ENCODE measurements around the gene KIAA1755. TPM values are rescaled to one million over a fixed set of nuclear protein-coding genes. Genes with fewer than 3 reads are reported as not detected.

Gene KIAA1755
- total RNA-seq, 2 donors from 2014 or later = 0.78 to 0.99 TPM

GRCh38 chr20:38166703-38167233, 93.8 kb downstream of the KIAA1755 start:
- Histone ChIP-seq H3K4me1 (peaks cover 13% of the 10 kb centered on the region), H3K4me3 (no peak overlapping the region), H3K9me3 (no peaks in the 10 kb centered on the region), H3K27ac (no peak overlapping the region), H3K27me3 (no peaks in the 10 kb centered on the region), H3K36me3 (replicated peaks in 1 of 2; ENCODE audit: insufficient read depth in 1 of 2, low read depth in 2 of 2) (no peaks in the 10 kb centered on the region)
- intact Hi-C loops (cut with DNase I) = loop anchor here (5.0 kb wide), 1 partner anchor 109 kb away; no protein-coding TSS in a partner anchor
- no peak for TF ChIP-seq POLR2A (IDR thresholded peaks at IDR 0.05)
- no peak for TF ChIP-seq CTCF (IDR thresholded peaks at IDR 0.05)
- WGBS, 2 donors = 62 to 86% methylated on average over 11 of the region's 11 CpGs
- ATAC-seq (no peak), DNase-seq (no peak)

GRCh38 chr20:38165966-38166702, 94.4 kb downstream of the KIAA1755 start:
- H3K27me3 ChIP-seq = no peaks in the 10 kb centered on the region
- 70 to 89% methylated on average over 11 of the region's 11 CpGs for WGBS, 2 donors
- H3K9me3 ChIP-seq = no peaks in the 10 kb centered on the region
- DNase-seq = no peak
- H3K4me1 ChIP-seq = peaks cover 13% of the 10 kb centered on the region
- H3K4me3 ChIP-seq = no peak overlapping the region
- no peak for ATAC-seq
- H3K27ac ChIP-seq = no peak overlapping the region
- intact Hi-C loops (cut with DNase I) = loop anchor here (5.0 kb wide), 1 partner anchor 109 kb away; no protein-coding TSS in a partner anchor
- TF ChIP-seq POLR2A (IDR thresholded peaks at IDR 0.05) (no peak), CTCF (IDR thresholded peaks at IDR 0.05) (no peak)
- H3K36me3 ChIP-seq (replicated peaks in 1 of 2; ENCODE audit: insufficient read depth in 1 of 2, low read depth in 2 of 2) = no peaks in the 10 kb centered on the region

GRCh38 chr20:38165089-38165965, 95.2 kb downstream of the KIAA1755 start, which contains the start of gene TGM2:
TSS of gene TGM2 (minus strand) at chr20:38165270. CDS start at chr20:38165198, 72 bp downstream.
- peak; percentile 83 to 96 (median 93) for TF ChIP-seq CTCF (IDR thresholded peaks at IDR 0.05)
- no peak for TF ChIP-seq POLR2A (IDR thresholded peaks at IDR 0.05)
- H3K9me3 ChIP-seq = no peaks in the 10 kb centered on the region
- WGBS, 2 donors = 6 to 12% methylated on average over 6 to 46 of the region's 46 CpGs
- no peak within 1 kb of the TSS for H3K4me3 ChIP-seq
- DNase-seq (peak; percentile 80 to 85 (median 84)), ATAC-seq (peak; percentile 92)
- peak within 1 kb of the TSS in 2 of 4 donors; percentile 10 to 33 for H3K27ac ChIP-seq
- H3K4me1 ChIP-seq = peaks cover 13% of the 10 kb centered on the region
- no peaks in the 10 kb centered on the region for H3K27me3 ChIP-seq
- H3K36me3 ChIP-seq (replicated peaks in 1 of 2; ENCODE audit: insufficient read depth in 1 of 2, low read depth in 2 of 2) = no peaks in the 10 kb centered on the region
- intact Hi-C loops (cut with DNase I) = loop anchor here (5.0 kb wide), 1 partner anchor 108 kb away; no protein-coding TSS in a partner anchor

GRCh38 chr20:38164624-38165088, 95.9 kb downstream of the KIAA1755 start:
- no peak for DNase-seq
- H3K4me1 ChIP-seq = peaks cover 13% of the 10 kb centered on the region
- intact Hi-C loops (cut with DNase I) = loop anchor here (5.0 kb wide), 1 partner anchor 107 kb away; no protein-coding TSS in a partner anchor

More at GRCh38 chr20:38164624-38165088, 95.9 kb downstream of the KIAA1755 start:
- 71 to 84% methylated on average over 4 to 13 of the region's 14 CpGs for WGBS, 2 donors
- Histone ChIP-seq H3K27me3 (no peaks in the 10 kb centered on the region), H3K36me3 (replicated peaks in 1 of 2; ENCODE audit: insufficient read depth in 1 of 2, low read depth in 2 of 2) (no peaks in the 10 kb centered on the region), H3K27ac (peak overlapping the region in 2 of 4 donors; percentile 10 to 33), H3K9me3 (no peaks in the 10 kb centered on the region), H3K4me3 (no peak overlapping the region)
- ATAC-seq = no peak
- TF ChIP-seq POLR2A (IDR thresholded peaks at IDR 0.05) (no peak), CTCF (IDR thresholded peaks at IDR 0.05) (no peak)

All from body of pancreas (tissue), 4 donors.